Measurements from ENCODE around the gene SH2B2. TPM values are rescaled to one million over a fixed set of nuclear protein-coding genes. Genes with fewer than 3 reads are reported as not detected.

SH2B2 gene
- total RNA-seq, 1 donor from 2014 or later: 17.0 TPM

GRCh38 chr7:102284399-102284798 is 2.3 kb upstream of the SH2B2 start:
- ATAC-seq: no peak
- intact Hi-C loops (cut with DNase I): no loop called here
- H3K27ac ChIP-seq: no peak overlapping the region

GRCh38 chr7:102284891-102285539 is 1.7 kb upstream of the SH2B2 start:
- ATAC-seq (peak in 1 of 2 donors; percentile 9), DNase-seq (peak; percentile 89)
- intact Hi-C loops (cut with DNase I): no loop called here
- Histone ChIP-seq H3K36me3 (no peaks in the 10 kb centered on the region), H3K4me1 (peaks cover 34% of the 10 kb centered on the region), H3K4me3 (peak overlapping the region; percentile 81), H3K27me3 (ENCODE audit: low read depth) (no peaks in the 10 kb centered on the region), H3K9me3 (no peaks in the 10 kb centered on the region), H3K27ac (peak overlapping the region; percentile 96)
- no peak for TF ChIP-seq CTCF (IDR thresholded peaks at IDR 0.05)

More at GRCh38 chr7:102284399-102284798, 2.3 kb upstream of the SH2B2 start:
- no peak overlapping the region for H3K4me3 ChIP-seq
- no peaks in the 10 kb centered on the region for H3K27me3 ChIP-seq (ENCODE audit: low read depth)
- no peak for TF ChIP-seq CTCF (IDR thresholded peaks at IDR 0.05)
- no peak for DNase-seq
- H3K4me1 ChIP-seq: peaks cover 38% of the 10 kb centered on the region
- no peaks in the 10 kb centered on the region for H3K9me3 ChIP-seq
- H3K36me3 ChIP-seq: no peaks in the 10 kb centered on the region

GRCh38 chr7:102285540-102286236 is 980 bp upstream of the SH2B2 start:
- no peak for TF ChIP-seq CTCF (IDR thresholded peaks at IDR 0.05)
- H3K4me3 ChIP-seq: peak overlapping the region; percentile 81
- DNase-seq (no peak), ATAC-seq (peak in 1 of 2 donors; percentile 15)
- H3K36me3 ChIP-seq: no peaks in the 10 kb centered on the region
- H3K4me1 ChIP-seq: peaks cover 34% of the 10 kb centered on the region
- peak overlapping the region; percentile 96 for H3K27ac ChIP-seq
- intact Hi-C loops (cut with DNase I): no loop called here
- H3K9me3 ChIP-seq: no peaks in the 10 kb centered on the region
- no peaks in the 10 kb centered on the region for H3K27me3 ChIP-seq (ENCODE audit: low read depth)

- DNase-seq (peak; percentile 63), ATAC-seq (peak; percentile 56 to 58)
- peak overlapping the region; percentile 81 for H3K4me3 ChIP-seq
- H3K27ac ChIP-seq: peak overlapping the region; percentile 36
- no peaks in the 10 kb centered on the region for H3K27me3 ChIP-seq (ENCODE audit: low read depth)
- TF ChIP-seq CTCF (IDR thresholded peaks at IDR 0.05): no peak
- no peaks in the 10 kb centered on the region for H3K36me3 ChIP-seq
- no peaks in the 10 kb centered on the region for H3K9me3 ChIP-seq
- H3K4me1 ChIP-seq: peaks cover 34% of the 10 kb centered on the region
- intact Hi-C loops (cut with DNase I): no loop called here
Measured at GRCh38 chr7:102287111-102287980, 678 bp downstream of the SH2B2 start.

GRCh38 chr7:102287981-102288278 is 1.3 kb downstream of the SH2B2 start:
- Histone ChIP-seq H3K27me3 (ENCODE audit: low read depth) (no peaks in the 10 kb centered on the region), H3K9me3 (no peaks in the 10 kb centered on the region), H3K36me3 (no peaks in the 10 kb centered on the region), H3K4me3 (peak overlapping the region; percentile 81), H3K27ac (no peak overlapping the region), H3K4me1 (peaks cover 34% of the 10 kb centered on the region)
- DNase-seq (no peak), ATAC-seq (no peak)
- intact Hi-C loops (cut with DNase I): no loop called here
- no peak for TF ChIP-seq CTCF (IDR thresholded peaks at IDR 0.05)
